DOHH2 (cell line): ENCODE data around the gene TMEM80.

Experiments used
- H3F3A ChIP-seq: fragments of 200-600 bp; sonication (generic), shearing (Covaris generic); 2 replicates; pipeline ENCODE4 v1.6.0; 2016; ENCODE audit warnings: antibody characterized with exemption, mild to moderate bottlenecking; ENCODE audit not compliant: control insufficient read depth, insufficient read depth
- H3K27ac ChIP-seq: fragments of 200-600 bp; sonication (generic); 2 replicates; pipeline ENCODE4 v1.5.1; 2014; ENCODE audit warnings: low read depth, mild to moderate bottlenecking, low read length, moderate library complexity
- H3K27me3 ChIP-seq: fragments of 200-600 bp; sonication (generic); 2 replicates; pipeline ENCODE4 v1.6.1; 2014; ENCODE audit warnings: mild to moderate bottlenecking, low read length, mixed read lengths; ENCODE audit not compliant: control insufficient read depth
- H3K36me3 ChIP-seq: fragments of 200-600 bp; sonication (generic); 2 replicates; pipeline ENCODE4 v1.6.1; 2014; ENCODE audit warnings: mild to moderate bottlenecking, low read length, moderate library complexity, mixed read lengths; ENCODE audit not compliant: control insufficient read depth
- H3K4me1 ChIP-seq: fragments of 200-600 bp; sonication (generic); 2 replicates; pipeline ENCODE4 v1.6.1; 2014; ENCODE audit warnings: mild to moderate bottlenecking, low read length, mixed read lengths; ENCODE audit not compliant: control insufficient read depth
- H3K4me2 ChIP-seq: fragments of 200-600 bp; sonication (generic); 2 replicates; pipeline ENCODE4 v1.6.0; 2014; ENCODE audit warnings: mild to moderate bottlenecking, low read length, moderate library complexity
- H3K4me3 ChIP-seq: fragments of 200-600 bp; sonication (generic); 2 replicates; pipeline ENCODE4 v1.5.1; 2014; ENCODE audit warnings: mild to moderate bottlenecking, low read length, mixed read lengths
- H3K79me2 ChIP-seq: fragments of 200-600 bp; sonication (generic); 2 replicates; pipeline ENCODE4 v1.6.1; 2014; ENCODE audit warnings: mild to moderate bottlenecking, low read length, mixed read lengths; ENCODE audit not compliant: control insufficient read depth
- H3K9me2 ChIP-seq: fragments of 200-600 bp; sonication (generic); replicated peaks from 2 replicates; pipeline ENCODE4 v1.6.1; 2014; ENCODE audit warnings: mild to moderate bottlenecking, low read length, mixed read lengths; ENCODE audit not compliant: control insufficient read depth
- H3K9me3 ChIP-seq: fragments of 200-600 bp; sonication (generic); 2 replicates; pipeline ENCODE4 v1.6.1; 2014; ENCODE audit warnings: antibody characterized with exemption, low read length, mixed read lengths; ENCODE audit not compliant: control insufficient read depth, insufficient read depth
- H4K20me1 ChIP-seq: fragments of 200-600 bp; sonication (generic); 2 replicates; pipeline ENCODE4 v1.6.0; 2014; ENCODE audit warnings: low read depth, mild to moderate bottlenecking, antibody characterized with exemption, low read length, moderate library complexity; ENCODE audit not compliant: control insufficient read depth, insufficient read depth
- CTCF ChIP-seq: fragments of 200-600 bp; sonication (generic); IDR thresholded peaks from one replicate; pipeline ENCODE4 v1.5.1; 2014; ENCODE audit warnings: antibody characterized with exemption, mild to moderate bottlenecking, low read depth, low read length; ENCODE audit not compliant: poor library complexity, severe bottlenecking
- EZH2phosphoT487 ChIP-seq: fragments of 200-600 bp; sonication (generic); IDR thresholded peaks from 2 replicates; pipeline ENCODE4 v1.6.1; 2017; ENCODE audit warnings: borderline replicate concordance, mild to moderate bottlenecking, antibody characterized with exemption, low read length, moderate library complexity, mixed read lengths

Gene TMEM80

GRCh38 chr11:742156-742546 is 46.5 kb downstream of the TMEM80 start:
- H3K79me2 ChIP-seq = no peaks in the 10 kb centered on the region
- peaks cover 4% of the 10 kb centered on the region for H3F3A ChIP-seq
- no peaks in the 10 kb centered on the region for H3K9me2 ChIP-seq
- no peaks in the 10 kb centered on the region for H4K20me1 ChIP-seq
- no peak overlapping the region for H3K4me2 ChIP-seq
- H3K27me3 ChIP-seq = peaks cover 13% of the 10 kb centered on the region
- no peak overlapping the region for H3K4me3 ChIP-seq
- no peak overlapping the region for H3K27ac ChIP-seq
- peaks cover 14% of the 10 kb centered on the region for H3K4me1 ChIP-seq
- H3K36me3 ChIP-seq = no peaks in the 10 kb centered on the region
- TF ChIP-seq EZH2phosphoT487 (no peak), CTCF (no peak)
- no peaks in the 10 kb centered on the region for H3K9me3 ChIP-seq

- Histone ChIP-seq H3K9me3 (no peaks in the 10 kb centered on the region), H3K4me3 (no peak overlapping the region), H3K4me2 (no peak overlapping the region), H3K9me2 (no peaks in the 10 kb centered on the region), H3K36me3 (peaks cover 3% of the 10 kb centered on the region; the same call in 1 of the 2 replicates), H3K27me3 (peaks cover 7% of the 10 kb centered on the region), H3K4me1 (peaks cover 14% of the 10 kb centered on the region), H3F3A (peaks cover 4% of the 10 kb centered on the region), H3K79me2 (peaks cover 4% of the 10 kb centered on the region), H3K27ac (no peak overlapping the region), H4K20me1 (no peaks in the 10 kb centered on the region)
- TF ChIP-seq EZH2phosphoT487 = no peak
- no peak for TF ChIP-seq CTCF
Measured at GRCh38 chr11:742571-743201, 47.1 kb downstream of the TMEM80 start.

- Histone ChIP-seq H3K27ac (no peak overlapping the region), H3K4me2 (no peak overlapping the region), H3K4me3 (no peak overlapping the region), H3K36me3 (peaks cover 8% of the 10 kb centered on the region), H3F3A (peaks cover 4% of the 10 kb centered on the region), H4K20me1 (peaks cover 3% of the 10 kb centered on the region; the same call in 1 of the 2 replicates), H3K79me2 (peaks cover 32% of the 10 kb centered on the region), H3K4me1 (peaks cover 24% of the 10 kb centered on the region), H3K9me2 (no peaks in the 10 kb centered on the region), H3K9me3 (no peaks in the 10 kb centered on the region), H3K27me3 (no peaks in the 10 kb centered on the region)
- no peak for TF ChIP-seq CTCF
- no peak for TF ChIP-seq EZH2phosphoT487
Measured at GRCh38 chr11:745428-745827, 49.8 kb downstream of the TMEM80 start.
